Skeletal muscle satellite cell (primary cell): Measurements from ENCODE around the gene ST6GALNAC1.
A peak's percentile ranks its signal among the peaks of the same experiment; 100 is the strongest.

Experiments used
- H3K27me3 ChIP-seq: 2 replicates; pipeline ENCODE4 v1.7.0; 2013; ENCODE audit warnings: low read length; ENCODE audit not compliant: control insufficient read depth, insufficient read depth
- H3K36me3 ChIP-seq: 2 replicates; pipeline ENCODE4 v1.7.0; 2013; ENCODE audit warnings: mild to moderate bottlenecking, control low read depth, low read length; ENCODE audit not compliant: insufficient read depth
- H3K4me1 ChIP-seq: 2 replicates; pipeline ENCODE4 v1.7.0; 2013; ENCODE audit warnings: low read length; ENCODE audit not compliant: control insufficient read depth, insufficient read depth
- H3K4me2 ChIP-seq: 2 replicates; pipeline ENCODE4 v1.7.0; 2013; ENCODE audit warnings: mild to moderate bottlenecking, low read length
- H3K4me3 ChIP-seq: 2 replicates; pipeline ENCODE4 v1.7.0; 2013; ENCODE audit warnings: low read length
- H3K9ac ChIP-seq: 2 replicates; pipeline ENCODE4 v1.7.0; 2013; ENCODE audit warnings: mild to moderate bottlenecking, low read depth, low read length, moderate library complexity
- H3K9me3 ChIP-seq: replicated peaks from 2 replicates; pipeline ENCODE4 v1.7.0; 2013; ENCODE audit warnings: mild to moderate bottlenecking, control low read depth, low read length

ST6GALNAC1 gene

GRCh38 chr17:76599694-76600460 is 43.7 kb downstream of the ST6GALNAC1 start:
- Histone ChIP-seq H3K9me3 (no peaks in the 10 kb centered on the region), H3K36me3 (no peaks in the 10 kb centered on the region), H3K4me1 (peaks cover 14% of the 10 kb centered on the region), H3K4me3 (no peak overlapping the region), H3K4me2 (no peak overlapping the region), H3K9ac (no peak overlapping the region), H3K27me3 (peaks cover 6% of the 10 kb centered on the region)

GRCh38 chr17:76598004-76598439 is 45.5 kb downstream of the ST6GALNAC1 start:
- Histone ChIP-seq H3K9me3 (no peaks in the 10 kb centered on the region), H3K4me1 (peaks cover 14% of the 10 kb centered on the region), H3K9ac (no peak overlapping the region), H3K36me3 (no peaks in the 10 kb centered on the region), H3K4me3 (no peak overlapping the region), H3K4me2 (no peak overlapping the region), H3K27me3 (peaks cover 8% of the 10 kb centered on the region)

GRCh38 chr17:76597156-76598003 is 46.2 kb downstream of the ST6GALNAC1 start:
- peaks cover 14% of the 10 kb centered on the region for H3K4me1 ChIP-seq
- no peaks in the 10 kb centered on the region for H3K36me3 ChIP-seq
- H3K27me3 ChIP-seq = peaks cover 8% of the 10 kb centered on the region
- no peak overlapping the region for H3K9ac ChIP-seq
- H3K4me2 ChIP-seq = no peak overlapping the region
- no peaks in the 10 kb centered on the region for H3K9me3 ChIP-seq
- H3K4me3 ChIP-seq = no peak overlapping the region

GRCh38 chr17:76594690-76595089 is 48.9 kb downstream of the ST6GALNAC1 start:
- Histone ChIP-seq H3K4me3 (no peak overlapping the region), H3K9me3 (no peaks in the 10 kb centered on the region), H3K36me3 (no peaks in the 10 kb centered on the region), H3K27me3 (peaks cover 11% of the 10 kb centered on the region), H3K4me2 (no peak overlapping the region), H3K4me1 (peaks cover 8% of the 10 kb centered on the region), H3K9ac (no peak overlapping the region)

GRCh38 chr17:76593959-76594358 is 49.6 kb downstream of the ST6GALNAC1 start:
- Histone ChIP-seq H3K4me2 (no peak overlapping the region), H3K36me3 (no peaks in the 10 kb centered on the region), H3K4me1 (peaks cover 8% of the 10 kb centered on the region), H3K9me3 (no peaks in the 10 kb centered on the region), H3K4me3 (no peak overlapping the region), H3K27me3 (peaks cover 17% of the 10 kb centered on the region), H3K9ac (no peak overlapping the region)

GRCh38 chr17:76593384-76593826 is 50.2 kb downstream of the ST6GALNAC1 start:
- peaks cover 21% of the 10 kb centered on the region for H3K27me3 ChIP-seq
- no peak overlapping the region for H3K4me3 ChIP-seq
- H3K9ac ChIP-seq = no peak overlapping the region
- no peaks in the 10 kb centered on the region for H3K9me3 ChIP-seq
- H3K4me1 ChIP-seq = peaks cover 8% of the 10 kb centered on the region
- no peaks in the 10 kb centered on the region for H3K36me3 ChIP-seq
- H3K4me2 ChIP-seq = no peak overlapping the region

GRCh38 chr17:76588182-76588581 is 55.4 kb downstream of the ST6GALNAC1 start:
- peaks cover 41% of the 10 kb centered on the region for H3K27me3 ChIP-seq
- no peak overlapping the region for H3K4me3 ChIP-seq
- H3K36me3 ChIP-seq = no peaks in the 10 kb centered on the region
- H3K9ac ChIP-seq = no peak overlapping the region
- peaks cover 11% of the 10 kb centered on the region for H3K4me1 ChIP-seq
- H3K4me2 ChIP-seq = no peak overlapping the region
- H3K9me3 ChIP-seq = no peaks in the 10 kb centered on the region

GRCh38 chr17:76586741-76587487 is 56.6 kb downstream of the ST6GALNAC1 start:
- peaks cover 39% of the 10 kb centered on the region for H3K27me3 ChIP-seq
- peaks cover 11% of the 10 kb centered on the region for H3K4me1 ChIP-seq
- H3K9me3 ChIP-seq = no peaks in the 10 kb centered on the region
- no peaks in the 10 kb centered on the region for H3K36me3 ChIP-seq
- H3K4me2 ChIP-seq = no peak overlapping the region
- H3K4me3 ChIP-seq = no peak overlapping the region
- no peak overlapping the region for H3K9ac ChIP-seq

- peak within 1 kb of the TSS; percentile 71 for H3K4me3 ChIP-seq
- H3K9me3 ChIP-seq = no peaks in the 10 kb centered on the region
- H3K36me3 ChIP-seq = no peaks in the 10 kb centered on the region
- H3K4me1 ChIP-seq = peaks cover 11% of the 10 kb centered on the region
- peaks cover 38% of the 10 kb centered on the region for H3K27me3 ChIP-seq
- H3K4me2 ChIP-seq = peak within 1 kb of the TSS; percentile 94
- H3K9ac ChIP-seq = peak within 1 kb of the TSS; percentile 46
Measured at GRCh38 chr17:76585649-76586593, 57.6 kb downstream of the ST6GALNAC1 start, which contains the start of gene ST6GALNAC2. Gene ST6GALNAC2 (minus strand): TSS chr17:76585860. CDS start chr17:76585808, 52 bp downstream.

- peaks cover 11% of the 10 kb centered on the region for H3K4me1 ChIP-seq
- H3K4me2 ChIP-seq = peak overlapping the region; percentile 94
- H3K9me3 ChIP-seq = no peaks in the 10 kb centered on the region
- peaks cover 38% of the 10 kb centered on the region for H3K27me3 ChIP-seq
- no peaks in the 10 kb centered on the region for H3K36me3 ChIP-seq
- H3K4me3 ChIP-seq = peak overlapping the region; percentile 71
- H3K9ac ChIP-seq = peak overlapping the region; percentile 46
Measured at GRCh38 chr17:76585033-76585648, 58.4 kb downstream of the ST6GALNAC1 start.
